Lung microvascular endothelial cell (primary cell): Measurements from ENCODE around the gene C20orf202. TPM values are rescaled to one million over a fixed set of nuclear protein-coding genes. Genes with fewer than 3 reads are reported as not detected.

Experiments used
- DNase-seq, 2 donors: peaks; one replicate each; pipeline versions ENCODE4 v3.0.0 to v3.0.0-alpha.2; 2010; ENCODE audit warnings: low read depth in 2 of 2
- total RNA-seq: library from RNA; depleted of rRNA; stranded (reverse); fragments of >200 nt; gene quantifications from 2 replicates; pipeline ENCODE4 v1.2.1, GENCODE V29; 2014

C20orf202 gene
- total RNA-seq: not detected in 2 replicates

- DNase-seq: no peak
These were observed at the start of gene C20orf202 for GRCh38 chr20:1202762-1203504. C20orf202 (plus strand) TSS chr20:1203454; CDS start chr20:1203586, 132 bp downstream.

GRCh38 chr20:1154226-1154625, 49.0 kb upstream of the C20orf202 start:
- no peak for DNase-seq

GRCh38 chr20:1154691-1155090, 48.6 kb upstream of the C20orf202 start:
- no peak for DNase-seq

- DNase-seq: no peak
These were observed 47.9 kb upstream of the C20orf202 start for GRCh38 chr20:1155342-1155741.

- DNase-seq: no peak
These were observed 42.8 kb upstream of the C20orf202 start for GRCh38 chr20:1160496-1160895.

- no peak for DNase-seq
These were observed 42.3 kb upstream of the C20orf202 start for GRCh38 chr20:1160991-1161390.

GRCh38 chr20:1163105-1163504, 40.1 kb upstream of the C20orf202 start:
- DNase-seq: no peak

GRCh38 chr20:1163653-1164052, 39.6 kb upstream of the C20orf202 start:
- no peak for DNase-seq

GRCh38 chr20:1164871-1165270, 38.4 kb upstream of the C20orf202 start:
- DNase-seq: no peak

GRCh38 chr20:1165521-1165920, 37.7 kb upstream of the C20orf202 start:
- no peak for DNase-seq

GRCh38 chr20:1165941-1166340, 37.3 kb upstream of the C20orf202 start:
- no peak for DNase-seq

GRCh38 chr20:1166948-1167720, 36.1 kb upstream of the C20orf202 start:
- peak in 1 of 2 donors; percentile 51 for DNase-seq

- no peak for DNase-seq
These were observed 34.0 kb upstream of the C20orf202 start for GRCh38 chr20:1169224-1169623.

- DNase-seq: peak; percentile 42 to 46
These were observed 31.7 kb upstream of the C20orf202 start for GRCh38 chr20:1171461-1172093.

GRCh38 chr20:1173698-1174097, 29.6 kb upstream of the C20orf202 start:
- no peak for DNase-seq

- DNase-seq: no peak
These were observed 28.5 kb upstream of the C20orf202 start for GRCh38 chr20:1174787-1175186.

- peak in 1 of 2 donors; percentile 17 for DNase-seq
These were observed 25.6 kb upstream of the C20orf202 start for GRCh38 chr20:1177680-1178079.

GRCh38 chr20:1178103-1178502, 25.2 kb upstream of the C20orf202 start:
- no peak for DNase-seq

- no peak for DNase-seq
These were observed 24.6 kb upstream of the C20orf202 start for GRCh38 chr20:1178623-1179022.

- DNase-seq: no peak
These were observed 22.3 kb upstream of the C20orf202 start for GRCh38 chr20:1180949-1181348.

- DNase-seq: no peak
These were observed 21.1 kb upstream of the C20orf202 start for GRCh38 chr20:1182106-1182505.

- DNase-seq: no peak
These were observed 20.1 kb upstream of the C20orf202 start for GRCh38 chr20:1183153-1183552.
